ENCODE results near the gene NCAM1.

The NCAM1 gene

GRCh38 chr11:113084297-113084696 lies 123.1 kb downstream of the NCAM1 start:
- no peak overlapping the region for H3K4me3 ChIP-seq (ENCODE audit: control insufficient read depth in 1 of 7, extremely low read depth in 1 of 7, insufficient read depth in 4 of 7, low read depth in 2 of 7, low read length in 6 of 7)
- no peak for DNase-seq
- peaks cover 0 to 5% (median 0%) of the 10 kb centered on the region in 5 experiments for H3K27me3 ChIP-seq (replicated peaks in 2 of 5; ENCODE audit: control insufficient read depth in 4 of 5, insufficient read depth in 5 of 5, low read length in 4 of 5)
- H3K27ac ChIP-seq (ENCODE audit: insufficient read depth in 1 of 2, low read depth in 1 of 2, low read length in 2 of 2, poor library complexity in 1 of 2, severe bottlenecking in 2 of 2): no peak overlapping the region
- no peaks in the 10 kb centered on the region for H3K36me3 ChIP-seq (ENCODE audit: control insufficient read depth in 4 of 4, insufficient read depth in 4 of 4, low read length in 3 of 4)
- no peaks in the 10 kb centered on the region for H3K4me1 ChIP-seq (ENCODE audit: control extremely low read depth in 1 of 4, control insufficient read depth in 4 of 4, insufficient read depth in 4 of 4, low read length in 3 of 4)
- no peaks in the 10 kb centered on the region for H3K9me3 ChIP-seq (ENCODE audit: control extremely low read depth in 1 of 5, control insufficient read depth in 4 of 5, insufficient read depth in 2 of 5, low read depth in 1 of 5, low read length in 4 of 5)
- ChIA-PET POLR2A (no interaction called here), CTCF (no interaction called here)
- 89% methylated on average over 2 of the region's 4 CpGs for WGBS (ENCODE audit: insufficient coverage)

GRCh38 chr11:113085446-113085845 lies 124.2 kb downstream of the NCAM1 start:
- ChIA-PET CTCF (no interaction called here), POLR2A (no interaction called here)
- WGBS (ENCODE audit: insufficient coverage): 92% methylated on average over 2 of the region's 3 CpGs

GRCh38 chr11:113087706-113088105 lies 126.5 kb downstream of the NCAM1 start:
- 65% methylated on average over 2 of the region's 4 CpGs for WGBS (ENCODE audit: insufficient coverage)
- no peaks in the 10 kb centered on the region for H3K36me3 ChIP-seq (ENCODE audit: control insufficient read depth in 4 of 4, insufficient read depth in 4 of 4, low read length in 3 of 4)
- POLR2A ChIA-PET: no interaction called here
- no peaks in the 10 kb centered on the region for H3K9me3 ChIP-seq (ENCODE audit: control extremely low read depth in 1 of 5, control insufficient read depth in 4 of 5, insufficient read depth in 2 of 5, low read depth in 1 of 5, low read length in 4 of 5)
- H3K27me3 ChIP-seq (replicated peaks in 2 of 5; ENCODE audit: control insufficient read depth in 4 of 5, insufficient read depth in 5 of 5, low read length in 4 of 5): peaks cover 0 to 5% (median 0%) of the 10 kb centered on the region in 5 experiments
- no peak for DNase-seq
- CTCF ChIA-PET: no interaction called here
- H3K27ac ChIP-seq (ENCODE audit: insufficient read depth in 1 of 2, low read depth in 1 of 2, low read length in 2 of 2, poor library complexity in 1 of 2, severe bottlenecking in 2 of 2): no peak overlapping the region
- H3K4me1 ChIP-seq (ENCODE audit: control extremely low read depth in 1 of 4, control insufficient read depth in 4 of 4, insufficient read depth in 4 of 4, low read length in 3 of 4): no peaks in the 10 kb centered on the region
- no peak overlapping the region for H3K4me3 ChIP-seq (ENCODE audit: control insufficient read depth in 1 of 7, extremely low read depth in 1 of 7, insufficient read depth in 4 of 7, low read depth in 2 of 7, low read length in 6 of 7)

More at GRCh38 chr11:113085446-113085845, 124.2 kb downstream of the NCAM1 start:
- H3K9me3 ChIP-seq (ENCODE audit: control extremely low read depth in 1 of 5, control insufficient read depth in 4 of 5, insufficient read depth in 2 of 5, low read depth in 1 of 5, low read length in 4 of 5): no peaks in the 10 kb centered on the region
- H3K4me3 ChIP-seq (ENCODE audit: control insufficient read depth in 1 of 7, extremely low read depth in 1 of 7, insufficient read depth in 4 of 7, low read depth in 2 of 7, low read length in 6 of 7): no peak overlapping the region
- H3K27me3 ChIP-seq (replicated peaks in 2 of 5; ENCODE audit: control insufficient read depth in 4 of 5, insufficient read depth in 5 of 5, low read length in 4 of 5): peaks cover 0 to 5% (median 0%) of the 10 kb centered on the region in 5 experiments
- H3K36me3 ChIP-seq (ENCODE audit: control insufficient read depth in 4 of 4, insufficient read depth in 4 of 4, low read length in 3 of 4): no peaks in the 10 kb centered on the region
- no peak overlapping the region for H3K27ac ChIP-seq (ENCODE audit: insufficient read depth in 1 of 2, low read depth in 1 of 2, low read length in 2 of 2, poor library complexity in 1 of 2, severe bottlenecking in 2 of 2)
- no peaks in the 10 kb centered on the region for H3K4me1 ChIP-seq (ENCODE audit: control extremely low read depth in 1 of 4, control insufficient read depth in 4 of 4, insufficient read depth in 4 of 4, low read length in 3 of 4)
- no peak for DNase-seq

- Histone ChIP-seq H3K36me3 (ENCODE audit: control insufficient read depth in 4 of 4, insufficient read depth in 4 of 4, low read length in 3 of 4) (no peaks in the 10 kb centered on the region), H3K27ac (ENCODE audit: insufficient read depth in 1 of 2, low read depth in 1 of 2, low read length in 2 of 2, poor library complexity in 1 of 2, severe bottlenecking in 2 of 2) (no peak overlapping the region), H3K4me3 (ENCODE audit: control insufficient read depth in 1 of 7, extremely low read depth in 1 of 7, insufficient read depth in 4 of 7, low read depth in 2 of 7, low read length in 6 of 7) (no peak overlapping the region), H3K9me3 (ENCODE audit: control extremely low read depth in 1 of 5, control insufficient read depth in 4 of 5, insufficient read depth in 2 of 5, low read depth in 1 of 5, low read length in 4 of 5) (no peaks in the 10 kb centered on the region), H3K27me3 (replicated peaks in 2 of 5; ENCODE audit: control insufficient read depth in 4 of 5, insufficient read depth in 5 of 5, low read length in 4 of 5) (peaks cover 0 to 5% (median 0%) of the 10 kb centered on the region in 5 experiments), H3K4me1 (ENCODE audit: control extremely low read depth in 1 of 4, control insufficient read depth in 4 of 4, insufficient read depth in 4 of 4, low read length in 3 of 4) (no peaks in the 10 kb centered on the region)
- WGBS (ENCODE audit: insufficient coverage): 100% methylated on average over 2 of the region's 4 CpGs
- no peak for DNase-seq
- POLR2A ChIA-PET: no interaction called here
- CTCF ChIA-PET: no interaction called here
Observed at GRCh38 chr11:113090716-113091480, 129.7 kb downstream of the NCAM1 start.

- Histone ChIP-seq H3K4me1 (ENCODE audit: control extremely low read depth in 1 of 4, control insufficient read depth in 4 of 4, insufficient read depth in 4 of 4, low read length in 3 of 4) (no peaks in the 10 kb centered on the region), H3K27ac (ENCODE audit: insufficient read depth in 1 of 2, low read depth in 1 of 2, low read length in 2 of 2, poor library complexity in 1 of 2, severe bottlenecking in 2 of 2) (no peak overlapping the region), H3K27me3 (replicated peaks in 2 of 5; ENCODE audit: control insufficient read depth in 4 of 5, insufficient read depth in 5 of 5, low read length in 4 of 5) (peaks cover 0 to 5% (median 0%) of the 10 kb centered on the region in 5 experiments), H3K36me3 (ENCODE audit: control insufficient read depth in 4 of 4, insufficient read depth in 4 of 4, low read length in 3 of 4) (no peaks in the 10 kb centered on the region), H3K4me3 (ENCODE audit: control insufficient read depth in 1 of 7, extremely low read depth in 1 of 7, insufficient read depth in 4 of 7, low read depth in 2 of 7, low read length in 6 of 7) (no peak overlapping the region), H3K9me3 (ENCODE audit: control extremely low read depth in 1 of 5, control insufficient read depth in 4 of 5, insufficient read depth in 2 of 5, low read depth in 1 of 5, low read length in 4 of 5) (no peaks in the 10 kb centered on the region)
- 86% methylated on average over 1 of the region's 1 CpG for WGBS (ENCODE audit: insufficient coverage)
- DNase-seq: no peak
- POLR2A ChIA-PET: no interaction called here
- CTCF ChIA-PET: no interaction called here
Observed at GRCh38 chr11:113091481-113091780, 130.2 kb downstream of the NCAM1 start.

- H3K9me3 ChIP-seq (ENCODE audit: control extremely low read depth in 1 of 5, control insufficient read depth in 4 of 5, insufficient read depth in 2 of 5, low read depth in 1 of 5, low read length in 4 of 5): no peaks in the 10 kb centered on the region
- no peaks in the 10 kb centered on the region for H3K36me3 ChIP-seq (ENCODE audit: control insufficient read depth in 4 of 4, insufficient read depth in 4 of 4, low read length in 3 of 4)
- peaks cover 0 to 4% (median 0%) of the 10 kb centered on the region in 5 experiments for H3K27me3 ChIP-seq (replicated peaks in 2 of 5; ENCODE audit: control insufficient read depth in 4 of 5, insufficient read depth in 5 of 5, low read length in 4 of 5)
- H3K4me3 ChIP-seq (ENCODE audit: control insufficient read depth in 1 of 7, extremely low read depth in 1 of 7, insufficient read depth in 4 of 7, low read depth in 2 of 7, low read length in 6 of 7): no peak overlapping the region
- no peak for DNase-seq
- ChIA-PET CTCF (interaction anchor here (1.6 kb wide), 1 partner anchor 18 kb away, joined by 5 read pairs; no protein-coding TSS in a partner anchor), POLR2A (no interaction called here)
- WGBS (ENCODE audit: insufficient coverage): 60% methylated on average over 1 of the region's 1 CpG
- H3K4me1 ChIP-seq (ENCODE audit: control extremely low read depth in 1 of 4, control insufficient read depth in 4 of 4, insufficient read depth in 4 of 4, low read length in 3 of 4): no peaks in the 10 kb centered on the region
- no peak overlapping the region for H3K27ac ChIP-seq (ENCODE audit: insufficient read depth in 1 of 2, low read depth in 1 of 2, low read length in 2 of 2, poor library complexity in 1 of 2, severe bottlenecking in 2 of 2)
Observed at GRCh38 chr11:113096648-113097047, 135.4 kb downstream of the NCAM1 start.

- no peak for DNase-seq
- H3K27me3 ChIP-seq (replicated peaks in 2 of 5; ENCODE audit: control insufficient read depth in 4 of 5, insufficient read depth in 5 of 5, low read length in 4 of 5): peaks cover 3 to 18% (median 4%) of the 10 kb centered on the region in 5 experiments
- H3K4me3 ChIP-seq (ENCODE audit: control insufficient read depth in 1 of 7, extremely low read depth in 1 of 7, insufficient read depth in 4 of 7, low read depth in 2 of 7, low read length in 6 of 7): no peak overlapping the region
- H3K36me3 ChIP-seq (ENCODE audit: control insufficient read depth in 4 of 4, insufficient read depth in 4 of 4, low read length in 3 of 4): no peaks in the 10 kb centered on the region
- CTCF ChIA-PET: interaction anchor here (0.7 kb wide), 1 partner anchor 208 kb away, joined by 3 read pairs; no protein-coding TSS in a partner anchor
- no peak overlapping the region for H3K27ac ChIP-seq (ENCODE audit: insufficient read depth in 1 of 2, low read depth in 1 of 2, low read length in 2 of 2, poor library complexity in 1 of 2, severe bottlenecking in 2 of 2)
- no peaks in the 10 kb centered on the region for H3K9me3 ChIP-seq (ENCODE audit: control extremely low read depth in 1 of 5, control insufficient read depth in 4 of 5, insufficient read depth in 2 of 5, low read depth in 1 of 5, low read length in 4 of 5)
- POLR2A ChIA-PET: no interaction called here
- no peaks in the 10 kb centered on the region for H3K4me1 ChIP-seq (ENCODE audit: control extremely low read depth in 1 of 4, control insufficient read depth in 4 of 4, insufficient read depth in 4 of 4, low read length in 3 of 4)
- 66% methylated on average over 5 of the region's 9 CpGs for WGBS (ENCODE audit: insufficient coverage)
Observed at GRCh38 chr11:113103932-113104690, 142.9 kb downstream of the NCAM1 start.
